ENCODE data around the gene GNA12.
A peak's percentile ranks its signal among the peaks of the same experiment; 100 is the strongest.
"Not testable (repeated sequence)": the region's sequence is repeated elsewhere in the genome, so short reads cannot be mapped to it uniquely, and the experiment has no call there.

The GNA12 gene

DNA sequence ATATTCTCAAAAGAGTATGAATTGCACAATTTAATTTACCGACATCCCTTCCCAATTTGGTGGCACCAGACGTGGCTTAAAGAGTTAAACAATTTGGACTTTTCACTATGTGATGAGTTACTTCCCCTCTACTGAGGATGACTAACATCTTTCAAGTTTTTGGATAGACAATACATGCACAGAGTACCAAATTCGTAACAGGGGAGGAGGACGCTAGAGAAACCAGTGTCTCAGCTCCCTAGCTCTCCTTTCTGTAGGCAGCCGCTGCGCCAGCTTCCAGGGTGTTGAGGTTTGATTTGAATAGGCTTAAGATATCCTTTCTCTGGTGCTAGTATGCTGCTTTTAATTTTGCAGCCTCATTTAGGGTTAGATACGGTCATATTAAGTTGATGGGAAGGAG, 69.2 kb downstream of the GNA12 start:
- no peak for FAIRE-seq

- no peak for FAIRE-seq
Measured at GRCh38 chr7:2774280-2774679, 69.8 kb downstream of the GNA12 start.

GRCh38 chr7:2773608-2774007, 70.5 kb downstream of the GNA12 start:
- FAIRE-seq = no peak

- no peak for FAIRE-seq
Measured at GRCh38 chr7:2771274-2771731, 72.8 kb downstream of the GNA12 start.

- FAIRE-seq = no peak
Measured at GRCh38 chr7:2764621-2765020, 79.5 kb downstream of the GNA12 start.

- no peak for FAIRE-seq
Measured at GRCh38 chr7:2763597-2763996, 80.5 kb downstream of the GNA12 start.

GRCh38 chr7:2761801-2762497, 82.2 kb downstream of the GNA12 start:
- FAIRE-seq = no peak

DNA sequence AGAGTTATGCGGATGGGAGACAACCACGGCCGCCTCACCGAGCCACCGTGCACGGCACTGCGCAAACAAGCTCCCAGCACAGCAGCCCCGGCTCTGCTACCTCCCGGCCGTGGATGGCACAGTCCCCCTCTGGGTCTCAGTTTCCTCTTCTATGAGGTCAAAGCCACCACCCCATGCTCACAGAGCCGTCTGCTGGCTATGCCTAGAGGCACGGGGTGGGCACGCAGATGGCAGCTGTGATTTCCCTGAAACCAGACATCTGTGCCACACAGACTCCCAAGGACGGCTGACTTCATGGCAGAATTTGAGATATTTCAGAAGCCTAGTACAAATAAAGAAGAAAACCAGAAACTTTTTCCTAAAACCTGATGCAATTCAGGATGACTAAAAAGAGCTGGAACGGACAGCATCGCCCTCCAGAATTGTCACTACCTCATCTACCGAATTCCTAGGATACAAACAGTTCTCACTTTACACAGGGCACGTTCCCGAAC, 82.9 kb downstream of the GNA12 start:
- FAIRE-seq = no peak

- FAIRE-seq = no peak
Measured at GRCh38 chr7:2760098-2760889, 83.8 kb downstream of the GNA12 start.

DNA sequence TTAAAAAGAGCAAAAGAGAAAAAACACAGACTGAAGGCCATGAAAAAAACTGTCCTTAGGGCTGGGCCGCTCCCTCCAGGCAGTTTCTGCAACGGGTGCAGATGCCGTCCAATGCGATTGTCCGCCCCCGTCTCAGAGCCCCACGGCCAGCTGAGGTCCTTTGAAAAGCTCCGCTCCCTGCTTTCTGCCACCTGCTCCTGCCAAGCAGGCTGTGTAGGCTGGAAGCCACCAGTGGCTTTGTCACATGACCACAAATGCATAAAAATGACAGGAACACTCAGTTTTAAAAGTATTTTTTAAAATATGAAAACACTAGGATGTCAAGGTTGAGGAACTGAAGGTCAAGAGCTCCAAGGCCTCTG, 84.4 kb downstream of the GNA12 start:
- no peak for FAIRE-seq

DNA sequence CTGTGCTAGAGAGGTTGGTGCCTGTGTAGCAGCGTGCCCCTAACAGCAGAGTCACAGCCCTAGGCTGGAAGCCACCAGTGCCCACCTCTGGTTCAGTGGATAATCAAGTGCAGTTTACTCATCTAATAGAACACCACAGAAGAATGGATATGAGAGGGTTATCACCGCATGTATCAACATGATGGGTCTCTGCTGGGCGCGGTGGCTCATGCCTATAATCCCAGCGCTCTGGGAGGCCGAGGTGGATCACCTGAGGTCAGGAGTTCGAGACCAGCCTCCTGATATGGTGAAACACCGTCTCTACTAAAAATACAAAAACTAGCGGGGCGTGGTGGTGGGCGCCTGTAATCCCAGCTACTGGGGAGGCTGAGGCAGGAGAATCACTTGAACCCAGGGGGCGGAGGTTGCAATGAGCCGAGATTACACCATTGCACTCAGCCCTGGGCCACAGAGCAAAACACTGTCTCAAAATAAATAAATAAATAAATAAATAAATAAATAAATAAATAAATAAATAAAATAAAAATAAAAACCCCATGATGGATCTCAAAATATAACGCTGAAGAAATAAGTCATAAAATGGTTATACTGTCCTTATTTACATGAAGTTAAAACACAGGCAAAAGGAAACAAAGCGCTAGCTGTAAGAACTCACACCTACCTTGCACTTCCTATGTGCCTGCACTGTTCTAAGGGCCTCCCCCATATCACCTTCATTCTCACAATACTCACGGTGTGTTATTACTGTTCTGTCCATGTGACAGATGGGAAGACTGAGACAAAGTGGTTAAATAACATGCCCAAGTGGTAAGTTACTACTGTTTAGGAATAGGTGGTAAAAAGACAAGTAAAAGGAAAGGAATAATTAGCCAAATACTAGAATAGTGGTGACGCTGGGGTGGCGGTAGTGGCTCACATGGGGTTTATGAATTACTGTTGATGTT, 85.2 kb downstream of the GNA12 start:
- no peak for FAIRE-seq

DNA sequence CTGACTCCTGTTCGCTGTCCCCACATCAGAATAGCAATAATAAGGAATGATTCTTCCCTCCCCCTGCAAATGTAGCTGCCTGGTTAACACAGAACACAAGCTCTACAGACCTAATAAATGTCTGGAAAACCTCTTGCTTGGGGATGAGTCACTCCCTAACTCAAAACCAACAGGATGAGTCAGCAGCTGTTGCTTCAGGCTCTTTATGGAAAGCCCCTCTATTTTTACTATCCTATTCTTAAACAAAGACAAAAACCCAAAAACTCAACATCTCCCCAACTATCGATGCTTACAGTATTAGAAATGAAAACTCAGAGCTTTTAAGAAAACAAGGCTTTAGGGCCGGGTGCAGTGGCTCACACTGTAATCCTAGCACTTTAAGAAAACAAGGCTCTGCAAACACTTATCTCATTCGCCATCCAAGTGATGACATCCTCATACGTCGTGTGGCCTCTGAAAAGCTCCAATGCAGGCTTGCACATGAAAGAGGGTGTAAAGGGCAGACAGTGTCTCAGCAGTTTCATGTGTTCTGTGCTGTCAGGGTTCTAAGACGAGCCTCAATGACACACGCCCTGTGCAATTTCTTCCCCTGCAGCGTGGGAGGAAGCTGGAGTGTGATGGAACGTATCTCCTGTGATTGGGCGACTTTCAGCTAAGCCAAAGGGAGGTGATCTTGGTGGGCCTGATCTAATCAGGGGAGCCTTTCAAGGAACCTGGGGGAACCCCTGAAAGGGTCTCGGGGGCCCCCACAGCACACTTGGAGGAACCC, 86.0 kb downstream of the GNA12 start:
- peak; percentile 93 for FAIRE-seq

GRCh38 chr7:2757361-2757903, 86.7 kb downstream of the GNA12 start:
- no peak for FAIRE-seq

DNA sequence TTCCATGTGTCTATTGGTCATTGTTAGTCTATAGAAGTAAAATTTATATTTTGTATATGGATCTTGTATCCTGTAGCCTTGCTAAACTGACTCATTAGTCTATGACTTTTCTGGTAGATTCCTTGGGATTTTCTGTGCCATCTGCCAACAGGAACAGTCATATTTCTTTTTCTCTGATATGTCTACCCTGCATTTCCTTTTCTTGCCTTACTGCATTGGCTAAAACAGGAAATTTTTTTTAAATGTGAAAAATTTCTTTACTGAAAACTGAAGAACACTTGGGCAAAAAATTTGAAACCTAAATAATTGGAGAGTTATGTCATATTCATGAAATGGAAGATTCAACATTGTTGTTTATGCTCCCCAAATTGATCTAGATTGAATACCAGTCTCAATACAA, 88.6 kb downstream of the GNA12 start:
- no peak for FAIRE-seq

- FAIRE-seq = no peak
Measured at GRCh38 chr7:2754912-2755311, 89.2 kb downstream of the GNA12 start.

GRCh38 chr7:2754086-2754485, 90.0 kb downstream of the GNA12 start:
- FAIRE-seq = no peak

DNA sequence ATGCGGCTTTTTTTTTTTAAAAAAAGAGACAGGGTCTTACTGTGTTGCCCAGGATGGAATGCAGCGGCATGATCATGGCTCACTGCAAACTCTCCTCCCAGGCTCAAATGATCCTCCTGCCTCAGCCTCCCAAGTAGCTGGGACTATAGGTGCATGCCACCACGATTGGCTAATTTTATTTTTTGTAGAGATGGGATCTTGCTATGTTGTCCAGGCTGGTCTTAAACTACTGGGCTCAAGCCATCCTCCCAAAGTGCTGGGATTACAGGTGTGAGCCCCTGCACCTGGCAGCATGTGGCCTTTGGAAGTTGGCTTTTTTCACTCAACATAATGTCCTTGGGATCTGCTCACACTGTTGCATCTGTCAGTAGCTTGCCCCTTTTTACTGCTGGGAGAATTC, 91.0 kb downstream of the GNA12 start:
- FAIRE-seq = no peak

DNA sequence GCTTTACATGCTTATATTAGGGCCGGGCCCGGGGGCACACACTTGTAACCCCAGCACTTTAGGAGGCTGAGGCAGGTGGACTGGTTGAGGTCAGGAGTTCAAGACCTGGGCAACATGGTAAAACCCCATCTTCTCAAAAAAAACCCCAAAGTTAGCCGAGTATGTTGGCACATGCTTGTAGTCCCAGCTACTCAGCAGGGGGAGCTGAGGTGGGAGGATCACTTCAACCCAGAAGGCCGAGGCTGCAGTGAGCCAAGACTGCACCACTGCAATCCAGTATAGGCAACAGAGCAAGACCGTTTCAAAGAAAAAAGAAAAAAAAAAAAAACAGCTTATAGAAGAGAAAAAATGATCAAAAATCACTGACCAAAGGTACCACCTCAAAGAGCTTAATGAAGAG, 93.0 kb downstream of the GNA12 start:
- FAIRE-seq = no peak

DNA sequence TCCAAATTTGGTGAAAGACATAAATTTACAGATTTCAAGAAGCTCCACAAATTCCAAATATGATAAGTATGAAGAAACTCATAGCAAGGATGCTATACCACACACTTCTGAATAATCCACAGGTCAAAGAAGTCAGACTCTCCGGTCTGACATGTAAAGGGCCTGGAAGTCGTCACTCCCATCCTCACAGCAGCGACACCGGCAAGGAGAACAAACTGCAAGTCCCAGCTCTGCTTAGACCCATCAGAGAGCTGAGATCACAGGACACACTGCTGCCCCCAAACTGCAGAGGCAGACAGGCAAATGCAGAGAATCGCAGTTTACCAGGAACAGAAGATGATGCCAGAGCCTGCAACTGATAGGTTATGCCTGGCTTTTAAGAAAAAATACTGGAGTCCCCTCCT, 94.1 kb downstream of the GNA12 start:
- FAIRE-seq = no peak

GRCh38 chr7:2748684-2749083, 95.4 kb downstream of the GNA12 start:
- not testable (repeated sequence) for FAIRE-seq

GRCh38 chr7:2743523-2744185, 100.5 kb downstream of the GNA12 start:
- not testable (repeated sequence) for FAIRE-seq

Measured in A204.1 (cell line).